ENCODE results near the gene ILF2. TPM values are rescaled to one million over a fixed set of nuclear protein-coding genes. Genes with fewer than 3 reads are reported as not detected.

The ILF2 gene
- polyA plus RNA-seq, 3 donors: 240 to 334 (median 322) TPM

- no peak for DNase-seq (ENCODE audit: extremely low read depth in 1 of 11, low read depth in 9 of 11, low spot score in 4 of 11)
Measured at GRCh38 chr1:153636312-153636711, 34.5 kb downstream of the ILF2 start.

GRCh38 chr1:153635872-153636271, 34.9 kb downstream of the ILF2 start:
- no peak for DNase-seq (ENCODE audit: extremely low read depth in 1 of 11, low read depth in 9 of 11, low spot score in 4 of 11)

GRCh38 chr1:153633754-153634665, 36.8 kb downstream of the ILF2 start, which contains the start of gene CHTOP:
CHTOP (plus strand) TSS chr1:153634066; CDS start chr1:153636589, 2,523 bp downstream.
- DNase-seq (ENCODE audit: extremely low read depth in 1 of 11, low read depth in 9 of 11, low spot score in 4 of 11): peak; percentile 97 to 99 (median 98)

- no peak for DNase-seq (ENCODE audit: extremely low read depth in 1 of 11, low read depth in 9 of 11, low spot score in 4 of 11)
Measured at GRCh38 chr1:153633161-153633753, 37.5 kb downstream of the ILF2 start.

GRCh38 chr1:153631047-153632022, 39.5 kb downstream of the ILF2 start:
- DNase-seq (ENCODE audit: extremely low read depth in 1 of 11, low read depth in 9 of 11, low spot score in 4 of 11): no peak

GRCh38 chr1:153630384-153630783, 40.4 kb downstream of the ILF2 start:
- no peak for DNase-seq (ENCODE audit: extremely low read depth in 1 of 11, low read depth in 9 of 11, low spot score in 4 of 11)

GRCh38 chr1:153629971-153630370, 40.8 kb downstream of the ILF2 start:
- no peak for DNase-seq (ENCODE audit: extremely low read depth in 1 of 11, low read depth in 9 of 11, low spot score in 4 of 11)

- DNase-seq (ENCODE audit: extremely low read depth in 1 of 11, low read depth in 9 of 11, low spot score in 4 of 11): no peak
Measured at GRCh38 chr1:153629343-153629665, 41.5 kb downstream of the ILF2 start.

- DNase-seq (ENCODE audit: extremely low read depth in 1 of 11, low read depth in 9 of 11, low spot score in 4 of 11): no peak
Measured at GRCh38 chr1:153628638-153629342, 42.0 kb downstream of the ILF2 start.

- no peak for DNase-seq (ENCODE audit: extremely low read depth in 1 of 11, low read depth in 9 of 11, low spot score in 4 of 11)
Measured at GRCh38 chr1:153627715-153628626, 42.8 kb downstream of the ILF2 start, which contains the start of gene S100A1. S100A1 (plus strand) TSS chr1:153628434; CDS start chr1:153630522, 2,088 bp downstream.

- DNase-seq (ENCODE audit: extremely low read depth in 1 of 11, low read depth in 9 of 11, low spot score in 4 of 11): peak in 9 of 11 donors; percentile 69 to 88 (median 81)
Measured at GRCh38 chr1:153626904-153627714, 43.7 kb downstream of the ILF2 start, which contains the start of gene S100A13. S100A13 (minus strand) TSS chr1:153627505; CDS start chr1:153626472, 1,033 bp downstream.

GRCh38 chr1:153626477-153626903, 44.3 kb downstream of the ILF2 start:
- no peak for DNase-seq (ENCODE audit: extremely low read depth in 1 of 11, low read depth in 9 of 11, low spot score in 4 of 11)

- DNase-seq (ENCODE audit: extremely low read depth in 1 of 11, low read depth in 9 of 11, low spot score in 4 of 11): no peak
Measured at GRCh38 chr1:153624965-153625611, 45.7 kb downstream of the ILF2 start.

- no peak for DNase-seq (ENCODE audit: extremely low read depth in 1 of 11, low read depth in 9 of 11, low spot score in 4 of 11)
Measured at GRCh38 chr1:153623101-153623500, 47.7 kb downstream of the ILF2 start.

GRCh38 chr1:153619171-153619570, 51.6 kb downstream of the ILF2 start:
- DNase-seq (ENCODE audit: extremely low read depth in 1 of 11, low read depth in 9 of 11, low spot score in 4 of 11): no peak

GRCh38 chr1:153617663-153618062, 53.1 kb downstream of the ILF2 start:
- DNase-seq (ENCODE audit: extremely low read depth in 1 of 11, low read depth in 9 of 11, low spot score in 4 of 11): no peak
